B cell (primary cell): ENCODE data around the gene PTPRG. TPM values are rescaled to one million over a fixed set of nuclear protein-coding genes. Genes with fewer than 3 reads are reported as not detected.

Experiments used
- ATAC-seq: fragments of 200-7000 bp; cut with Tn5 transposase; one replicate; pipeline ENCODE4 v1.10.0; 2021; ENCODE audit warnings: low read depth, mild to moderate bottlenecking, moderate number of reproducible peaks, moderate library complexity
- CTCF ChIA-PET: fragments of 350-600 bp; sonication (Branson Sonifier 250); formaldehyde crosslinking; loops from one replicate; lab custom pipeline; 2021; ENCODE audit warnings: antibody characterized with exemption, inconsistent platforms; lab: Charles Lee
- POLR2A ChIA-PET: fragments of 350-600 bp; sonication (Branson Sonifier 250); formaldehyde crosslinking; loops from one replicate; lab custom pipeline; 2021; ENCODE audit warnings: antibody characterized with exemption; lab: Charles Lee
- DNase-seq: peaks from one replicate; pipeline ENCODE4 v3.0.0; 2013
- H2AFZ ChIP-seq: 2 replicates; pipeline ENCODE4 v1.6.1; 2012; ENCODE audit warnings: mild to moderate bottlenecking, low read depth, low read length; ENCODE audit not compliant: insufficient read depth, poor library complexity, severe bottlenecking
- H3K27ac ChIP-seq, 2 donors: 1 replicate in 1 of 2; 2 replicates in 1 of 2; pipeline ENCODE4 v1.5.1; 2012 to 2013; ENCODE audit warnings: low read length in 2 of 2, mild to moderate bottlenecking in 2 of 2, moderate library complexity in 1 of 2
- H3K27me3 ChIP-seq, 4 experiments: fragments of 200-600 bp in 1 of 4; sonication (generic) in 1 of 4; replicated peaks in 1 of 4; 1 replicate in 2 of 4; 2 replicates in 2 of 4; pipeline versions ENCODE4 v1.6.1 to v1.7.0; 2013 to 2016; ENCODE audit warnings: low read length in 3 of 4, mild to moderate bottlenecking in 2 of 4, mixed read lengths in 1 of 4, moderate library complexity in 1 of 4; ENCODE audit not compliant: insufficient read depth in 4 of 4, control insufficient read depth in 3 of 4; ENCODE audit errors: control extremely low read depth in 1 of 4
- H3K36me3 ChIP-seq, 2 experiments: replicated peaks in 1 of 2; 1 replicate in 1 of 2; 2 replicates in 1 of 2; pipeline versions ENCODE4 v1.6.1 to v1.7.1; 2013; ENCODE audit warnings: low read length in 1 of 2; ENCODE audit not compliant: insufficient read depth in 2 of 2, control insufficient read depth in 1 of 2; ENCODE audit errors: control extremely low read depth in 1 of 2, extremely low read depth in 1 of 2
- H3K4me1 ChIP-seq, 2 donors: fragments of 200-600 bp in 1 of 2; sonication (generic) in 1 of 2; 1 replicate in 1 of 2; 2 replicates in 1 of 2; pipeline versions ENCODE4 v1.5.1 to v1.6.1; 2013 to 2017; ENCODE audit warnings: low read length in 2 of 2; ENCODE audit not compliant: control insufficient read depth in 2 of 2, insufficient read depth in 2 of 2
- H3K4me2 ChIP-seq: replicated peaks from 2 replicates; pipeline ENCODE3; 2012; ENCODE audit warnings: mild to moderate bottlenecking, low read depth, low read length; ENCODE audit not compliant: poor library complexity, severe bottlenecking
- H3K4me3 ChIP-seq, 5 experiments: fragments of 200-600 bp in 1 of 5; sonication (generic) in 1 of 5; 1 replicate in 3 of 5; 2 replicates in 2 of 5; pipeline versions ENCODE4 v1.5.1 to v1.7.0; 2011 to 2016; ENCODE audit warnings: low read length in 4 of 5, mild to moderate bottlenecking in 4 of 5, low read depth in 2 of 5, control low read depth in 1 of 5, moderate library complexity in 1 of 5; ENCODE audit not compliant: insufficient read depth in 1 of 5; ENCODE audit errors: control extremely low read depth in 1 of 5, extremely low read depth in 1 of 5
- H3K79me2 ChIP-seq: fragments of 200-600 bp; sonication (generic); one replicate; pipeline ENCODE4 v1.6.0; 2016; ENCODE audit warnings: low read length; ENCODE audit not compliant: control insufficient read depth, insufficient read depth
- H3K9ac ChIP-seq: fragments of 200-600 bp; sonication (generic); 2 replicates; pipeline ENCODE4 v1.6.1; 2017; ENCODE audit warnings: mild to moderate bottlenecking, low read length, moderate library complexity
- H3K9me3 ChIP-seq, 3 donors: one replicate each; pipeline versions ENCODE4 v1.6.1 to v1.7.1; 2013; ENCODE audit warnings: low read length in 2 of 3; ENCODE audit not compliant: control insufficient read depth in 2 of 3, insufficient read depth in 1 of 3; ENCODE audit errors: control extremely low read depth in 1 of 3
- H4K20me1 ChIP-seq: 2 replicates; pipeline ENCODE4 v1.6.0; 2012; ENCODE audit warnings: mild to moderate bottlenecking, low read length; ENCODE audit not compliant: insufficient read depth, control insufficient read depth, poor library complexity, severe bottlenecking
- H3K27ac Mint-ChIP-seq: one replicate; pipeline ENCODE4 v1.8.0; 2021; ENCODE audit warnings: mixed read lengths
- H3K27me3 Mint-ChIP-seq: one replicate; pipeline ENCODE4 v1.8.0; 2021; ENCODE audit warnings: mixed read lengths
- H3K4me1 Mint-ChIP-seq: one replicate; pipeline ENCODE4 v1.8.0; 2021; ENCODE audit warnings: mixed read lengths
- H3K4me3 Mint-ChIP-seq: one replicate; pipeline ENCODE4 v1.8.0; 2021; ENCODE audit warnings: mixed read lengths
- H3K9me3 Mint-ChIP-seq: one replicate; pipeline ENCODE4 v1.8.0; 2022; ENCODE audit warnings: mixed read lengths; ENCODE audit not compliant: insufficient read depth
- EZH2 ChIP-seq: IDR thresholded peaks from 2 replicates; pipeline ENCODE4 v1.6.1; 2012; ENCODE audit warnings: borderline replicate concordance, low read depth, mild to moderate bottlenecking, moderate library complexity, low read length; ENCODE audit not compliant: insufficient read depth, poor library complexity, severe bottlenecking
- WGBS: methylation state at CpG from one replicate; pipeline ENCODE4 v1.1.5; 2013; ENCODE audit warnings: missing lambda C conversion rate; ENCODE audit not compliant: insufficient coverage; 5-methylcytosine and 5-hydroxymethylcytosine counted together
- intact Hi-C: fragments of 100-400 bp; cut with micrococcal nuclease; formaldehyde crosslinking; loops from one replicate; pipeline ENCODE4 v1.10.0; 2022
- polyA plus RNA-seq: library from polyadenylated mRNA; depleted of rRNA; stranded (reverse); fragments of >200 nt; gene quantifications from 2 replicates; pipeline ENCODE4 v1.2.3, GENCODE V29; 2012
- total RNA-seq, 2 donors: library from RNA; stranded (reverse); fragments of 120-200 nt in 1 of 2; gene quantifications; 1 replicate in 1 of 2; 2 replicates in 1 of 2; pipeline versions ENCODE4 v1.2.3 to v1.2.4, GENCODE V29; 2013 to 2022
- TF ChIP-seq, protein P1 (sequence below): fragments of 200-600 bp; IDR thresholded peaks from one replicate; pipeline ENCODE4 v1.8.0; 2022; ENCODE audit warnings: antibody characterized with exemption, mild to moderate bottlenecking

The PTPRG gene
- total and polyA plus RNA-seq, 2 donors (not counting 1 experiment from before 2014, with no cell fraction given) = 0.12 to 1.3 TPM

DNA sequence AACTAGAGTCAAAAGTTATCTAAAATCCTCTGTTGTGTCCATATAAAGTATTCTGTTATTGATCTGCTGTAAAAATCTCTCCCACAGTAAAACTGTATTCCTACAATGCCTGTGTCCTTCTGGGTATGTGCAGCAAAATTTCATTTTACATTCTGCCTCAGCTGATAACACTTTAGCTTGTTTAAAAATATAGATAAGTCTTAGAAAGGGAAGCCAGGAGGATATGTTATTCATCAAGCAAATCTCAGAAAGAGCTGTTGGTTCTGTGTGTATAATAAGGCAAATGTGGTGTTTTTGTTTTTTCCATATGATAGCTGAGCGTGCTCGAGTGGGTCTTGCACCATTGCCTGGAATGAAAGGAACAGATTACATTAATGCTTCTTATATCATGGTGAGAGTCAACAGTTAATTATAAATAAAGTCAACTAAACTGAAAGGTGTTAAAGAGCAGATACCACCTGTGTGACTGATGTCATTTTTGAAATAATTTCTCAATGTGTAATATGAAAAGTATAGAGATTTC, 715.3 kb downstream of the PTPRG start:
- no peak overlapping the region for H3K4me3 ChIP-seq
- no peak overlapping the region for H3K27ac ChIP-seq
- H3K27me3 Mint-ChIP-seq = no peaks in the 10 kb centered on the region
- TF ChIP-seq, protein P1, sequence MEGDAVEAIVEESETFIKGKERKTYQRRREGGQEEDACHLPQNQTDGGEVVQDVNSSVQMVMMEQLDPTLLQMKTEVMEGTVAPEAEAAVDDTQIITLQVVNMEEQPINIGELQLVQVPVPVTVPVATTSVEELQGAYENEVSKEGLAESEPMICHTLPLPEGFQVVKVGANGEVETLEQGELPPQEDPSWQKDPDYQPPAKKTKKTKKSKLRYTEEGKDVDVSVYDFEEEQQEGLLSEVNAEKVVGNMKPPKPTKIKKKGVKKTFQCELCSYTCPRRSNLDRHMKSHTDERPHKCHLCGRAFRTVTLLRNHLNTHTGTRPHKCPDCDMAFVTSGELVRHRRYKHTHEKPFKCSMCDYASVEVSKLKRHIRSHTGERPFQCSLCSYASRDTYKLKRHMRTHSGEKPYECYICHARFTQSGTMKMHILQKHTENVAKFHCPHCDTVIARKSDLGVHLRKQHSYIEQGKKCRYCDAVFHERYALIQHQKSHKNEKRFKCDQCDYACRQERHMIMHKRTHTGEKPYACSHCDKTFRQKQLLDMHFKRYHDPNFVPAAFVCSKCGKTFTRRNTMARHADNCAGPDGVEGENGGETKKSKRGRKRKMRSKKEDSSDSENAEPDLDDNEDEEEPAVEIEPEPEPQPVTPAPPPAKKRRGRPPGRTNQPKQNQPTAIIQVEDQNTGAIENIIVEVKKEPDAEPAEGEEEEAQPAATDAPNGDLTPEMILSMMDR = no peak
- no peak for TF ChIP-seq EZH2
- H3K79me2 ChIP-seq = no peaks in the 10 kb centered on the region
- no peaks in the 10 kb centered on the region for H3K4me1 Mint-ChIP-seq
- no peak overlapping the region for H3K4me3 Mint-ChIP-seq
- ChIA-PET CTCF (no interaction called here), POLR2A (no interaction called here)
- no peak overlapping the region for H3K9ac ChIP-seq
- H3K36me3 ChIP-seq = no peaks in the 10 kb centered on the region
- no peaks in the 10 kb centered on the region for H3K4me1 ChIP-seq
- intact Hi-C loops = no loop called here
- H4K20me1 ChIP-seq = no peaks in the 10 kb centered on the region
- H3K4me2 ChIP-seq = no peak overlapping the region
- no CpG with 5 or more reads among the region's 2 CpGs for WGBS
- peaks cover 0 to 2% (median 0%) of the 10 kb centered on the region in 3 donors for H3K9me3 ChIP-seq
- no peak overlapping the region for H3K27ac Mint-ChIP-seq
- DNase-seq (no peak), ATAC-seq (no peak)
- no peaks in the 10 kb centered on the region for H3K27me3 ChIP-seq
- no peak overlapping the region for H2AFZ ChIP-seq
- H3K9me3 Mint-ChIP-seq = no peaks in the 10 kb centered on the region

DNA sequence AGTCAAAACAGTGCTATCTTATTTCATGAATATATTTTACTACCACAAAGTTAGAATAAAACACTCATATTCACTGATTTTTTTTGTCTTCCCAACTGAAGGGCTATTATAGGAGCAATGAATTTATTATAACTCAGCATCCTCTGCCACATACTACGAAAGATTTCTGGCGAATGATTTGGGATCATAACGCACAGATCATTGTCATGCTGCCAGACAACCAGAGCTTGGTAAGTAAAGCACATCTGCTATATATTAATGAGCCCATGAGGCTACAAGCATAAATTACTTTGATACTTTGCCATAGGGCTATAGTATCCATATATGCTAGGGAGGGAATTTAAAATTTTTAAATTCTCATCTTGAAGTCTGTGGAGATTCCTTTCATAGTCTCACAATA, 716.1 kb downstream of the PTPRG start:
- no peaks in the 10 kb centered on the region for H3K4me1 Mint-ChIP-seq
- Histone ChIP-seq H3K9me3 (peaks cover 0 to 2% (median 0%) of the 10 kb centered on the region in 3 donors), H3K9ac (no peak overlapping the region), H2AFZ (no peak overlapping the region), H3K4me2 (no peak overlapping the region), H3K27me3 (no peaks in the 10 kb centered on the region), H3K4me1 (no peaks in the 10 kb centered on the region), H4K20me1 (no peaks in the 10 kb centered on the region), H3K79me2 (no peaks in the 10 kb centered on the region), H3K27ac (no peak overlapping the region), H3K4me3 (no peak overlapping the region), H3K36me3 (no peaks in the 10 kb centered on the region)
- WGBS = no CpG with 5 or more reads among the region's 3 CpGs
- no peak for ATAC-seq
- H3K9me3 Mint-ChIP-seq = no peaks in the 10 kb centered on the region
- no peak overlapping the region for H3K27ac Mint-ChIP-seq
- no peak overlapping the region for H3K4me3 Mint-ChIP-seq
- no peak for DNase-seq
- no peaks in the 10 kb centered on the region for H3K27me3 Mint-ChIP-seq
- ChIA-PET POLR2A (no interaction called here), CTCF (no interaction called here)
- TF ChIP-seq EZH2 = no peak
- TF ChIP-seq, protein P1 = no peak
- intact Hi-C loops = no loop called here
